Naive B cell (primary cell): ENCODE measurements around the gene AK9. TPM values are rescaled to one million over a fixed set of nuclear protein-coding genes. Genes with fewer than 3 reads are reported as not detected.
A peak's percentile ranks its signal among the peaks of the same experiment; 100 is the strongest.
"Not testable (repeated sequence)": the region's sequence is repeated elsewhere in the genome, so short reads cannot be mapped to it uniquely, and the experiment has no call there.

Source experiments
- ATAC-seq, 2 donors: fragments of 150-1000 bp; cut with Tn5 transposase; 2 replicates each; pipeline ENCODE4 v1.10.0; 2021; ENCODE audit warnings: low read depth in 2 of 2, mild to moderate bottlenecking in 2 of 2, moderate library complexity in 2 of 2
- DNase-seq: peaks from one replicate; pipeline ENCODE4 v3.0.0; 2022
- H3K27ac Mint-ChIP-seq, 6 donors: one replicate each; pipeline ENCODE4 v1.8.0; 2020 to 2022; ENCODE audit warnings: mild to moderate bottlenecking in 6 of 6, mixed read lengths in 6 of 6, moderate library complexity in 5 of 6, inconsistent platforms in 2 of 6
- H3K27me3 Mint-ChIP-seq, 3 donors: one replicate each; pipeline ENCODE4 v1.8.0; 2021 to 2022; ENCODE audit warnings: mixed read lengths in 3 of 3, mild to moderate bottlenecking in 1 of 3
- H3K36me3 Mint-ChIP-seq, 2 donors: one replicate each; pipeline ENCODE4 v1.8.0; 2020 to 2022; ENCODE audit warnings: mixed read lengths in 2 of 2, inconsistent platforms in 1 of 2, mild to moderate bottlenecking in 1 of 2
- H3K4me1 Mint-ChIP-seq, 3 donors: one replicate each; pipeline ENCODE4 v1.8.0; 2020 to 2022; ENCODE audit warnings: mixed read lengths in 3 of 3, inconsistent platforms in 1 of 3, mild to moderate bottlenecking in 1 of 3, moderate library complexity in 1 of 3
- H3K4me3 Mint-ChIP-seq, 8 donors: one replicate each; pipeline ENCODE4 v1.8.0; 2020 to 2022; ENCODE audit warnings: mild to moderate bottlenecking in 8 of 8, mixed read lengths in 8 of 8, moderate library complexity in 8 of 8, inconsistent platforms in 2 of 8
- H3K9me3 Mint-ChIP-seq, 7 donors: one replicate each; pipeline ENCODE4 v1.8.0; 2020 to 2022; ENCODE audit warnings: mixed read lengths in 7 of 7, mild to moderate bottlenecking in 5 of 7, inconsistent platforms in 2 of 7, moderate library complexity in 1 of 7
- polyA plus RNA-seq, 6 donors: library from polyadenylated mRNA; unstranded; fragments of 300-500 nt; fragmentation: Illumina TruSeq; gene quantifications; one replicate each; pipeline ENCODE4 v1.2.3, GENCODE V29; 2021; ENCODE audit warnings: low read depth in 6 of 6

AK9 gene
- polyA plus RNA-seq, 6 donors from 2014 or later = 6.8 to 23.5 (median 15.9) TPM

DNA sequence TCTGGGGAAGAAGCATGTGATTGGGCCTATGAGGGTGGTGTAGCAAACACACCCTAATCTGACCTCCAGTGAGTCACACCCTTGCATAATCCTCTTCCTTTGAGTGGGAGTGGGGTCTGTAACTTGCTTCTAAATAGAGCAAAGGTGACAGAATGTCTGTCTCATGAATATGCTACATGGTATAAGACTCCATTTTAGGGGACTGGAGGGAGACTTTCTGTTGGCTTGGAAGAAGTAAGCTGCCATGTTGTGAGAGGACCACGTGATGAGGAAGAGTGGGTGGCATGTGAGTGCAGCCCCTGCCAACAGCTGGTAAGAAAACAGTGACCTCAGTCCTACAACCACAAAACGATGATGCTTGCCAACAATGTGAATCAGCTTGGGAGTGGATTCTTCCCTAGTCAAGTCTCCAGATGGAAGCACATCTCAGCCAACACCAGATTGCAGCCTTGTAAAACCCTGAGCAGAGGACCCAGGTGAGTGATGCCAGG is 3.7 kb downstream of the AK9 start:
- peaks cover 15 to 41% (median 29%) of the 10 kb centered on the region in 3 donors for H3K4me1 Mint-ChIP-seq
- H3K27ac Mint-ChIP-seq = no peak overlapping the region
- H3K36me3 Mint-ChIP-seq = peaks cover 0 to 8% of the 10 kb centered on the region in 2 donors
- ATAC-seq = no peak
- peaks cover 0 to 4% (median 1%) of the 10 kb centered on the region in 7 donors for H3K9me3 Mint-ChIP-seq
- peak overlapping the region in 2 of 8 donors; percentile 29 to 63 for H3K4me3 Mint-ChIP-seq
- no peak for DNase-seq
- no peaks in the 10 kb centered on the region for H3K27me3 Mint-ChIP-seq

GRCh38 chr6:109686566-109687265 is 4.3 kb downstream of the AK9 start:
- H3K9me3 Mint-ChIP-seq = peaks cover 0 to 4% (median 3%) of the 10 kb centered on the region in 7 donors
- H3K27me3 Mint-ChIP-seq = no peaks in the 10 kb centered on the region
- DNase-seq (no peak), ATAC-seq (no peak)
- H3K27ac Mint-ChIP-seq = no peak overlapping the region
- H3K4me3 Mint-ChIP-seq = peak overlapping the region in 1 of 8 donors; percentile 63
- peaks cover 13 to 43% (median 28%) of the 10 kb centered on the region in 3 donors for H3K4me1 Mint-ChIP-seq
- peaks cover 0 to 8% of the 10 kb centered on the region in 2 donors for H3K36me3 Mint-ChIP-seq

DNA sequence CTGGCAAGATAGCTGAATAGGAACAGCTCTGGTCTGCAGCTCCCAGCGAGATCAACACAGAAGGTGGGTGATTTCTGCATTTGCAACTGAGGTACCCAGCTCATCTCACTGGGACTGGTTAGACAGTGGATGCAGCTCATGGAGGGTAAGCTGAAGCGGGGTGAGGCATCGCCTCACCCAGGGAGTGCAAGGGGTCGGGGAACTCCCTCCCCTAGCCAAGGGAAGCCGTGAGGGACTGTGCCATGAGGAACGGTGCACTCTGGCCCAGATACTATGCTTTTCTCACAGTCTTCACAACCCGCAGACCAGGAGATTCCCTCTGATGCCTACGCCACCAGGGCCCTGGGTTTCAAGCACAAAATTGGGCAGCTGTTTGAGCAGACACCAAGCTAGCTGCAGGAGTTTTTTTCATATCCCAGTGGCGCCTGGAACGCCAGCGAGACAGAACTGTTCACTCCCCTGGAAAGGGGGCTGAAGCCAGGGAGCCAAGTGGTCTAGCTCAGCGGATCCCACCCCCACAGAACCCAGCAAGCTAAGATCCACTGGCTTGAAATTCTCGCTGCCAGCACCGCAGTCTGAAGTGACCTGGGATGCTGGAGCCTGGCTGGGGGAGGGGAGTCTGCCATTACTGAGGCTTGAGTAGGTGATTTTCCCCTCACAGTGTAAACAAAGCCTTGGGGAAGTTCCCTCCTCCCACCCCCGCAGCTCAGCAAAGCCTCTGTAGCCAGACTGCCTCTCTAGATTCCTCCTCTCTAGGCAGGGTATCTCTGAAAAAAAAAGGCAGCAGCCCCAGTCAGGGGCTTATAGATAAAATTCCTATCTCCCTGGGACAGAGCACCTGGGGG is 12.1 kb downstream of the AK9 start:
- H3K27ac Mint-ChIP-seq, H3K27me3 Mint-ChIP-seq, ATAC-seq, DNase-seq: not testable (repeated sequence)
- peaks cover 0 to 16% (median 6%) of the 10 kb centered on the region in 7 donors for H3K9me3 Mint-ChIP-seq
- peaks cover 21 to 37% (median 34%) of the 10 kb centered on the region in 3 donors for H3K4me1 Mint-ChIP-seq
- H3K4me3 Mint-ChIP-seq = peak overlapping the region in 2 of 8 donors; percentile 61 to 78
- peaks cover 0 to 13% of the 10 kb centered on the region in 2 donors for H3K36me3 Mint-ChIP-seq

DNA sequence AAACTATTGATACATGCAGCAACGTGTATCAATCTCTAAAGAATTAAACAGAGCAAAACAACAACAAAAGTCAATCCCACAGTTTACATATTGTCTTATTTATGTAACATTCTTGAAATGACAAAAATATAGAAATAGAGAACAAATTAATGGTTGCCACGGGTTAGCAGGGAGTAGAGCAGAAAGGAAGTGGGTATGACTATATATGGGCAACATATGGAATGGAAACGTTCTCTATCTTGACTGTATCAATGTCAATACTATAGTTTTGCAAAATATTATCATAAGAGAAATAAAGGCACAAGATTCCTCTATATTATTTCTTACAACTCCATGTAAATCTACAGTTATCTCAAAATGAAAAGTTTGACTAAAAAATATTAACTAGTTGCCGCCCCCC is 12.8 kb downstream of the AK9 start:
- DNase-seq (no peak), ATAC-seq (no peak)
- Mint-ChIP-seq H3K36me3 (peaks cover 0 to 13% of the 10 kb centered on the region in 2 donors), H3K4me3 (peak overlapping the region in 1 of 8 donors; percentile 50), H3K9me3 (peaks cover 0 to 13% (median 5%) of the 10 kb centered on the region in 7 donors), H3K27me3 (no peaks in the 10 kb centered on the region), H3K27ac (no peak overlapping the region), H3K4me1 (peaks cover 20 to 36% (median 31%) of the 10 kb centered on the region in 3 donors)

GRCh38 chr6:109676724-109677123 is 14.3 kb downstream of the AK9 start:
- DNase-seq = no peak
- ATAC-seq = no peak
- peaks cover 0 to 13% of the 10 kb centered on the region in 2 donors for H3K36me3 Mint-ChIP-seq

GRCh38 chr6:109672839-109673238 is 18.2 kb downstream of the AK9 start:
- Mint-ChIP-seq H3K4me3 (no peak overlapping the region), H3K4me1 (peaks cover 0 to 4% (median 4%) of the 10 kb centered on the region in 3 donors), H3K27me3 (no peaks in the 10 kb centered on the region), H3K36me3 (peaks cover 9 to 27% of the 10 kb centered on the region in 2 donors), H3K27ac (peak overlapping the region in 1 of 6 donors; percentile 38), H3K9me3 (peaks cover 0 to 3% (median 0%) of the 10 kb centered on the region in 7 donors)
- ATAC-seq (no peak), DNase-seq (no peak)

More at GRCh38 chr6:109676724-109677123, 14.3 kb downstream of the AK9 start:
- Mint-ChIP-seq H3K9me3 (peaks cover 0 to 13% (median 3%) of the 10 kb centered on the region in 7 donors), H3K27me3 (no peaks in the 10 kb centered on the region), H3K27ac (no peak overlapping the region), H3K4me1 (peaks cover 16 to 23% (median 16%) of the 10 kb centered on the region in 3 donors), H3K4me3 (no peak overlapping the region)

- Mint-ChIP-seq H3K4me1 (peaks cover 0 to 4% (median 4%) of the 10 kb centered on the region in 3 donors), H3K27ac (no peak overlapping the region), H3K4me3 (no peak overlapping the region), H3K27me3 (no peaks in the 10 kb centered on the region), H3K9me3 (peaks cover 0 to 3% (median 0%) of the 10 kb centered on the region in 7 donors), H3K36me3 (peaks cover 9 to 27% of the 10 kb centered on the region in 2 donors)
- ATAC-seq (no peak), DNase-seq (no peak)
Measured at GRCh38 chr6:109672175-109672574, 18.8 kb downstream of the AK9 start.

DNA sequence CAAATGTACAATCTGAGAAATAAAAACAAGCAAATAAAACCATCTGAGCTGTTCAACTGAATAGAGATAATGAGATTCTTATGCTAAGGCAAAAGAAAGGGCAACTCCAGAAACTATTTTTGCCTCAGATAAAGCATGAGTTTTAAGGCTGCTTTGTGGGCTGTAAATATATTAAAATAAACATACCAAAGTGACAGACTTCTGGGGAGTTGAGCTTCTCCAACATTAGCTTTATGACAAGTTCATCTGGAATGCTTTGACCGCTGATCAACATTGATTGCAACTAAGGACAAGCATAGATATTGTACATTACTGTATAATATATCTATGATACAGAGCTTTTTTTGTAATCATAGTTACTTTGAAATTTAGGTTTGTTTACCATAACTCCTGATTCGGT is 19.3 kb downstream of the AK9 start:
- no peak overlapping the region for H3K4me3 Mint-ChIP-seq
- DNase-seq (no peak), ATAC-seq (no peak)
- H3K27ac Mint-ChIP-seq = no peak overlapping the region
- peaks cover 9 to 27% of the 10 kb centered on the region in 2 donors for H3K36me3 Mint-ChIP-seq
- H3K4me1 Mint-ChIP-seq = peaks cover 0 to 4% (median 4%) of the 10 kb centered on the region in 3 donors
- no peaks in the 10 kb centered on the region for H3K27me3 Mint-ChIP-seq
- peaks cover 0 to 2% (median 0%) of the 10 kb centered on the region in 7 donors for H3K9me3 Mint-ChIP-seq

DNA sequence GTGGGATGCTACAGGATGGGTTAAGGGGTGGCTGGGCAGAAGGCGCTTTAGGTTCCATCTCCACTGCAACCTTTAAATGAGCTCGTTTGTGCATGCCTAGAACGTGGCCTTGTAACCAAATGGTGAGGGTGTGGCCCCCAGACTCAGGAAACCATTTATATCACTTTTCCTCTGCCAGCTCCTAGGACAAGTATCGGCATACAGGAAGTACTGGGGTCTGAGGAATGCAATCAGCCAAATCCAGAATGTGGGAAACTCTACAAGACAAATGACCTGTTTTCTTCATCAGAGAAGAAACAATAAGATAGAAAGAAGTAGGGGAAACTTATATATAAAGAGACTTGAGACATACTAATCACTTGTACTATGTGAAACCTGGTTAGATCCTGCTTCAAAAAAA is 21.2 kb downstream of the AK9 start:
- Mint-ChIP-seq H3K4me1 (no peaks in the 10 kb centered on the region), H3K27me3 (no peaks in the 10 kb centered on the region), H3K9me3 (no peaks in the 10 kb centered on the region), H3K4me3 (no peak overlapping the region), H3K36me3 (peaks cover 9 to 19% of the 10 kb centered on the region in 2 donors), H3K27ac (no peak overlapping the region)
- ATAC-seq (no peak), DNase-seq (no peak)

GRCh38 chr6:109662192-109662591 is 28.8 kb downstream of the AK9 start:
- DNase-seq (no peak), ATAC-seq (no peak)
- Mint-ChIP-seq H3K4me3 (no peak overlapping the region), H3K9me3 (no peaks in the 10 kb centered on the region), H3K27ac (no peak overlapping the region), H3K36me3 (peaks cover 7 to 14% of the 10 kb centered on the region in 2 donors), H3K27me3 (no peaks in the 10 kb centered on the region), H3K4me1 (no peaks in the 10 kb centered on the region)

- no peaks in the 10 kb centered on the region for H3K4me1 Mint-ChIP-seq
Measured at GRCh38 chr6:109660526-109661320, 30.3 kb downstream of the AK9 start.

GRCh38 chr6:109655761-109656262 is 35.2 kb downstream of the AK9 start:
- Mint-ChIP-seq H3K9me3 (peaks cover 0 to 2% (median 0%) of the 10 kb centered on the region in 7 donors), H3K27me3 (no peaks in the 10 kb centered on the region), H3K36me3 (peaks cover 15 to 18% of the 10 kb centered on the region in 2 donors), H3K27ac (peak overlapping the region in 1 of 6 donors; percentile 3), H3K4me3 (no peak overlapping the region), H3K4me1 (peaks cover 0 to 5% (median 0%) of the 10 kb centered on the region in 3 donors)
- DNase-seq (no peak), ATAC-seq (no peak)

More at GRCh38 chr6:109660526-109661320, 30.3 kb downstream of the AK9 start:
- ATAC-seq = no peak
- no peaks in the 10 kb centered on the region for H3K27me3 Mint-ChIP-seq
- no peaks in the 10 kb centered on the region for H3K9me3 Mint-ChIP-seq
- peaks cover 10 to 20% of the 10 kb centered on the region in 2 donors for H3K36me3 Mint-ChIP-seq
- no peak overlapping the region for H3K27ac Mint-ChIP-seq
- no peak for DNase-seq
- no peak overlapping the region for H3K4me3 Mint-ChIP-seq
